ENCODE measurements around the gene ATP13A5.

The ATP13A5 gene

DNA sequence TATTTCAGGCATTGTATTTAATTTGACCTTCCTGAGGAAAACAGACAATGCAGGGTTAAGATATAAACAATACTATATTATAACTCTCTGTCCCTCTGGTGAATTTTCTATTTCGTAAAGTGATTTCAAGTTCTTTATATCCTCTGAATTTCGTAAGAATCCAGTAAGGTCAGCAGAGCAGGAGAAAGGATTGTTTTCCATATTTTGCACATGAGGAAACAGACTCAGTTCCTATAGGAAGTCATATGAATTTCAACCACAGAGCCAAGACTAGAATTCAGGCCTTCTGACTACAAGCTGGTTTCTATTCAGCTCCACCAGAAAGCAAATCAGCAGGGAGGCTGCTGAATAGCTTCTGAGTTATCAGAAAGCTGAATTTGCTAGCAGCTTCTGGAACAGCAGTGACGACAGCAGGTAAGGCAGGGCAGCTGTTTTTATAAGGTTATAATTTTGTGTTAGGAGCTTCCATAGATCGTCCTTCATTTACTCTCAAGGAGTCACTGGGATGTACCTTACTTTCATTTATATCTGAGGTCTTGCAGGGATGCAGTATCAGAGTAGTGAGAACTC lies 148.6 kb downstream of the ATP13A5 start:
- no peak for TF ChIP-seq ZFX (IDR thresholded peaks at IDR 0.05)
- TF ChIP-seq, protein P1, sequence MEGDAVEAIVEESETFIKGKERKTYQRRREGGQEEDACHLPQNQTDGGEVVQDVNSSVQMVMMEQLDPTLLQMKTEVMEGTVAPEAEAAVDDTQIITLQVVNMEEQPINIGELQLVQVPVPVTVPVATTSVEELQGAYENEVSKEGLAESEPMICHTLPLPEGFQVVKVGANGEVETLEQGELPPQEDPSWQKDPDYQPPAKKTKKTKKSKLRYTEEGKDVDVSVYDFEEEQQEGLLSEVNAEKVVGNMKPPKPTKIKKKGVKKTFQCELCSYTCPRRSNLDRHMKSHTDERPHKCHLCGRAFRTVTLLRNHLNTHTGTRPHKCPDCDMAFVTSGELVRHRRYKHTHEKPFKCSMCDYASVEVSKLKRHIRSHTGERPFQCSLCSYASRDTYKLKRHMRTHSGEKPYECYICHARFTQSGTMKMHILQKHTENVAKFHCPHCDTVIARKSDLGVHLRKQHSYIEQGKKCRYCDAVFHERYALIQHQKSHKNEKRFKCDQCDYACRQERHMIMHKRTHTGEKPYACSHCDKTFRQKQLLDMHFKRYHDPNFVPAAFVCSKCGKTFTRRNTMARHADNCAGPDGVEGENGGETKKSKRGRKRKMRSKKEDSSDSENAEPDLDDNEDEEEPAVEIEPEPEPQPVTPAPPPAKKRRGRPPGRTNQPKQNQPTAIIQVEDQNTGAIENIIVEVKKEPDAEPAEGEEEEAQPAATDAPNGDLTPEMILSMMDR (conservative IDR thresholded peaks at IDR 0.05): no peak
- no peak overlapping the region for H3K27ac ChIP-seq

DNA sequence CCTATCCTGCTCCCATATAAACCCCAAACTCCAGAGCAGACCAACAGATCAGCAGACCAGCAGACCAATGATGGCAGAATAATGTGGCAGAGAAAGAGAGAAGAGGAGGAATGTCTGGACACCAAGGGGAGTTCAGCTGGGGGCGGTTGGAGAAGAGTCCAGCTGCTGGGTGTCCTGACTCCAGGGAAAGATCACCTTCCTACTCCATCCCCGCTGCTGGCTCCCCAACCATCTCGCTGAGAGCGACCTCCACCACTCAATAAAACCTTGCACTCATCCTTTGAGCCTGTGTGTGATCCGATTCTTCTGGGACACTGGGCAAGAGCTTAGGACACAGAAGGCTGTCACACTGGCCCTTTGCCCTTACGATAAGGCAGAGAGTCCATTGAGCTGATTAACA lies 150.3 kb downstream of the ATP13A5 start:
- H3K27ac ChIP-seq: no peak overlapping the region
- TF ChIP-seq, protein P1 (conservative IDR thresholded peaks at IDR 0.05): no peak
- TF ChIP-seq ZFX (IDR thresholded peaks at IDR 0.05): no peak

DNA sequence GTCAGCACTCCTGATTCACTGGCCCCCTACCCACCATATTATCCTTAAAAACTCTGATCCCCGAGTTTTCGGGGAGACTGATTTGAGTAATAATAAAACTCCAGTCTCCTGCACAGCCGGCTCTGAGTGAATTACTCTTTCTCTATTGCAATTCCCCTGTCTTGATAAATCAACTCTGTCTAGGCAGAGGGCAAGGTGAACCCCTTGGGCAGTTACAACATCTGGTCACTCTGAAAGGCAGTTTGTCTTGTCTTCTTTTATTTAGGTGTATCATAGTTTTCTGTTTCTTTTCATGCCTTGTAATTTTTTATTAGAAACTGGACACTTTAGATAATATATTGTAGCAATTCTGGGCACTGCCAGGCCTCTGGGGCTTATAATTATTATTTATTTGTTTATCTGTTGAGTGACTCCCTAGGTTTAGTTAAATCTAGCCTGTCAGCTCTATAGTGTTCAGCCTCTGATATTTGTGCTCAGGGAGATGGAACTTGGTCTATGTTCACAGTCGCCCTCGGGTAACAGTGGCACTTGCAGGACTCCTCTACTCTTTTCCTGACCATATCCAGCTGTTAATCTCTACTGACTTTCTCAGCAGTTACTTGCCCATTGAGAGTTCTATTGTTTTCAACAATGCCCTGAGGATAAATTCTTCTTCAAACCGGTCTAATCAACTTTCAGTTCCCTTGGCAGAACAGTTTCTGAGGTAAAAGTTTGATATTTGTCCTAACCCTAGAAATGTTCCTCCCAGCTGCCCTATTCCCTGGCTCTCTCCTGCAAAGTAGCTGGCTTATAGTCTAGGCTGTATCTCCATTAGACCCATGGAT lies 153.0 kb downstream of the ATP13A5 start:
- no peak for TF ChIP-seq ZFX (IDR thresholded peaks at IDR 0.05)
- TF ChIP-seq, protein P1 (conservative IDR thresholded peaks at IDR 0.05): no peak
- H3K27ac ChIP-seq: no peak overlapping the region
